ENCODE measurements around the gene HOXA7.

HOXA7 gene

DNA sequence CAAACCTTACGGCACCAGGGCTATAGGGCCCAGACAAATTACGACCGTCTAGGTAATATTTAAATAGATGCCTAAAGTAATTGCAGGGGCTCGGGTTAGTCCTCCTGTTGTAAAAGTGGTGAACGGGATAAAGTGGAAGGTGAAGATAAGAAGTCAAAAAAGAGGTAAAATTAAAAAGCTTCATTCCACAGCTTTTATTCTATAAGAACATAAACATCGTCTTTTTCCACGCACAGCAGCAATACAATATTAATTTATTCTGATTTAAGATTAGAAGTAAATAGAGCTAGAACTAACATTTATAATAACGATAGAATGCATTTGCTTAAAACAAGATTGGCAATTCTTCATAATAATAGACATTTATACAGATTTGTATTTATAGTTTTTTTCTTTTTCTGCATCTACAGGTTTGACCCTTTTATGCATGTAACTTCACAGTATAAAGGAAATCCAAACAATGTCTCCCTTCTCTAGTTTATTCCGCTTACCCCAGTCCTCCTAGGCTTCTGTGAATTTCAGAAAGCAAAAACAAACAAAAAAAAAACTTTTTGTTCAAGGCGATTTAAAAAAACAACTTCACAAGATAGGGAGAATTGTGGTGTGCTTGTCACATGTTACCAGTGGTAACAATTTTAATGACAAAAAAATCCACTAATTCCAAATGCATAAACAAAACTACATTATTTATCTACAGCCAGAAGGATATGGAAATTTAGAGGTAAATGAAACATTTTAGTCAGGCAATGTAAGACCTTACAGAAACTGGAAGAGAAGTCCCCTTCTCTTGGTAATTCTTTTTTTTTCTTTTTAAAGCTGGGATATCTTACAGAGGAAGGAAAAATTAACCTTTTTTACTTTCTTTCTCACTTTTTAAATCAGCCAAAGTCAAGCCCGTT, 14.2 kb upstream of the HOXA7 start:
- no peak for DNase-seq

- no peak for DNase-seq
Measured at GRCh38 chr7:27169658-27170425, 13.4 kb upstream of the HOXA7 start.

DNA sequence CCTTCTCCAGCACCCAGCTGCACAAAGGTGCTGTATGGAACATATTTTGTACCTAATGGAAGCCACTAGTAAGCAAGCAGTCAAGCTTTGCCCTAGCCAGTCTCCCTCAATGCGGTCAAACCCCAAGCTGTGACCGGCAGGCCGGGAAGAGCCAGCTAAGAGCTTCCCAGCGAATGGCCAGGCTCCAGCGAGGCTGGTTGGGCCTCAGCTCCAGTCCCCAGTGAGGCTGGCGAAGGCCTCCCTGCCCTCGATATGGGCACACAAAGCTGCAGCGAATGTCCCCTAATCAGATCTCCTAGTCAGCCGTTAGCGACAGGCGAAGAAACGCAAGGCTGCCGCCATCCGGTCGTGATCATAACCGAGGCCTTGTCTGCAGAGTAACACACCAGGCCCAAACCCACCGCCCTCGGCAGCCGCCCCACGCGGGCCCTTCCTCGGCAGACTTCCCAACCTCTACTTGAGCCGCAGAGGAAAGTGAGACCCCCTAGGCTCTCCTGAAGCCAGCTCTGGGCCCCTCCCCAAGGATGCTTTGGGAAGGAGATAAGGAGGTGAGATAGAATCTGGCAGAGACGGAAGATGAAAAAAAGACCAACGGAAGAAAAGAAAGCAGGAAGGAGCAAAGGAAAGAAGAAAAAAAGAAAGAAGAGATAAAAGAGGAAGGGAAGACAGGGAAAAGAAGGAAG, 11.9 kb upstream of the HOXA7 start:
- DNase-seq: no peak

GRCh38 chr7:27167916-27168264, 11.4 kb upstream of the HOXA7 start:
- no peak for DNase-seq

- DNase-seq: no peak
Measured at GRCh38 chr7:27166531-27167505, 10.3 kb upstream of the HOXA7 start.

- DNase-seq: no peak
Measured at GRCh38 chr7:27165996-27166530, 9.6 kb upstream of the HOXA7 start.

GRCh38 chr7:27165089-27165995, 8.9 kb upstream of the HOXA7 start, which contains the start of gene HOXA9:
HOXA9 (minus strand) TSS chr7:27165537; CDS start chr7:27165457, 80 bp downstream.
- no peak for DNase-seq

DNA sequence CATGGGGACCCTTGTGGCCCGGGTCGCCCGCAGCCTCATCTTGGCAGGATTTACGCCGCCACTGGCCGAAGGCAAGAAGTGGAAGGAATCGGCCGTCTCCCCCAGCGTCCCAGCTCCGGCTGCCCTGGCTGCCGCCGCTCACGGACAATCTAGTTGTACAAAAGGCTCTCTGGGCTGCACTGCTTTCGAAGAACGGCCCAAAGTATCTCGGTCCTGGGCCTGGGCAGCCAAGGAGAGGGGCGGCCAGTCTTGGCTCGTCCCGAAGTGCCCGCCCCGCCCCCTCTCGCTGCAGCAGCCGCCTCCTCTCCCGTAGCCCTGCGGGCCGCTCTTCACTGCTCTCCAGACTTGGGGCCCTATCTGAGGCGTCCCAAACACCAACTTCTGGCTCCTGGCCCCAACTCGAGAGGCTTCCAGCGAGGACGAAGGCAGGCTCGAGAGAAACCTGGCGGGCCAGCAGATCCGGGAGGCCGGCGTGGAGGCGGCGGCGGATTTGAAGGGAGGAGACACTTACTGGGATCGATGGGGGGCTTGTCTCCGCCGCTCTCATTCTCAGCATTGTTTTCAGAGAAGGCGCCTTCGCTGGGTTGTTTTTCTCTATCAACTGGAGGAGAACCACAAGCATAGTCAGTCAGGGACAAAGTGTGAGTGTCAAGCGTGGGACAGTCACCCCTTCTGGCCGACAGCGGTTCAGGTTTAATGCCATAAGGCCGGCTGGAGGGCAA, 8.1 kb upstream of the HOXA7 start:
- DNase-seq: no peak

DNA sequence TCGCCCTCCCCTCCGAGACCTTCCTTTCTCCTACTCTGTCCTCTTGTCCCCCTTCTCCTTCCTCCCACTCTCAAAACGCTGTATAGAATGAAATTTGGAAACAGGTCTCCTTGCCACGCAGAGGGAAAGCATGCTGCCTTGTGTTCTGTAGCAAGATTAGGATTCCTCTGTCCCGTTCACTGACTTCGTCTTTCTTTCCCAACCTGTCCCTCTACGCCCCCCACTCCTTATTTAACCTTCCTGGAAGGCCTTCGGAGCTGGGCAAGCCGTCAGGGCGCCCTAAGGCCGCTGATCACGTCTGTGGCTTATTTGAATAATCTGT, 7.5 kb upstream of the HOXA7 start:
- no peak for DNase-seq

- no peak for DNase-seq
Measured at GRCh38 chr7:27163288-27164044, 7.0 kb upstream of the HOXA7 start.

GRCh38 chr7:27162561-27163287, 6.2 kb upstream of the HOXA7 start:
- no peak for DNase-seq

DNA sequence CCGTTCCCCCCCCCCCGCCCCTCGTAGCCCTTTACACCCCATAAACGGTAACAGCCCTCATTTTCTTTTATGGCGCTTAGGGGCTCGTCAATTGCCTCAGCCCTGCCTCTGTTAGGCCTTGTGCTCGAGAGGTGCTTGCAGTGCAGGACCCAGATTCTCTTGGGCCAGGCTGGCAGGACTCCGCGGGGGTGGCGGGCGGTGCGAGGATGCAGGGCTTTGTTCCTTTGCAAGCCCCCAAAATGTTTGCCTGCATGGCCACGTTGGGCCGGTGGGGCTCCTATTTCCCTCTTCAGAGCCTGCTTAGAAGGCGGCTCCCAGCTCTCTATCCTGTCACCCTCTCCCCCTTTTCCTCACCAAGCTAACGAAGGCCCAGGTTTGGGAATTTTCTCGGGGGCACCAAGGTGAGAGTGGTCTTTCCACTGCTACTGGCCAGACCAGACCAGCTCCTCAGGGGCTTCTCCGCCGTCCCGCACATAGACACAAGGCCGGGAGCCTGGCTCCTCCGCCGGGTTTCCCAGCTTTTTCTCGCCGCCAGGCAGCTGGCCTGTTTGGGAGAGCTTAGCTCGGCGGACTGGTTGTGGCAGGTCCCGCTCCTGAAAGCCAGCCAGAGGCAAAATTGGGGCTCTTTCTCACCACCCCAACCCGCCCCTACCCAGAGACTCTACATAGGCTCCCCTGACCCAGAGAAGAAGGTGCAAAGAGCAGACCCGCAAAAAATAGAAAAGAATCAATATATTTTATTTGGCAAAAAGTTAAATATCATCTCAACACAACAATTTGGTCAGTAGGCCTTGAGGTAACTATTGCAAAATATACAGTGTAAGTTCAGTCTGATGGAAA, 5.5 kb upstream of the HOXA7 start:
- DNase-seq: no peak

- no peak for DNase-seq
Measured at GRCh38 chr7:27161214-27161720, 4.8 kb upstream of the HOXA7 start.

GRCh38 chr7:27160546-27161213, 4.2 kb upstream of the HOXA7 start:
- peak; percentile 88 for DNase-seq

DNA sequence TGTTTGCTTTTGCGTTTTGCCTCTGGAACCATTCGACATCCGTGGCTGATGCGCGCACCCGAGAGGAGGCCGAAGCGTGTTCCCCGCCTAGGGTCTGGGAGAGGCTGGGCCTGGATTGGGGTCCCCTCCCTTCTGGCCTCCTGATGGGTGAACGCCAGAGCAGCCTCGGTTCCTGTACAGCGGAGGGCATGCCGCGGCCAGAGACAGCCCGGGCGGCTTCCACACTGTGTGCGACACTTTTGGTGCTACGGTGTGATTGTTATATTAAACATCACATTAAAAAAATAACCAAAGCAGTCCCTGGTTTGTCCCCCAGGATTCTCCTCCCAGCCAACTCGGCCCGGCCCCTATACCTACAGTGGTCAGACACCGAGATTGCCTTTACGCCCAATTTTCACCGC, 3.7 kb upstream of the HOXA7 start:
- no peak for DNase-seq

- DNase-seq: no peak
Measured at GRCh38 chr7:27159266-27160144, 3.0 kb upstream of the HOXA7 start.
